IMR-90 (cell line): ENCODE results near the gene SPP2. TPM values are rescaled to one million over a fixed set of nuclear protein-coding genes. Genes with fewer than 3 reads are reported as not detected.

ENCODE experiments used
- ATAC-seq: fragments of 200-7000 bp; cut with Tn5 transposase; 2 replicates; pipeline ENCODE4 v1.9.1; 2020; ENCODE audit warnings: low read depth, mild to moderate bottlenecking, moderate library complexity
- BruUV-seq: library from RNA; stranded (reverse); fragments of 400-500 nt; replicated peaks from 2 replicates; lab custom pipeline; 2021; lab: Mats Ljungman, UMichigan
- CTCF ChIA-PET: fragments of 300-600 bp; formaldehyde crosslinking; extraction: SDS; loops from one replicate; lab custom pipeline; 2021; ENCODE audit warnings: antibody characterized with exemption; lab: Yijun Ruan, JAX
- POLR2A ChIA-PET: fragments of 300-600 bp; sonication (Branson Sonifier 250); formaldehyde crosslinking; loops from one replicate; lab custom pipeline; 2022; ENCODE audit warnings: antibody characterized with exemption; ENCODE audit not compliant: unreplicated experiment; lab: Charles Lee
- DNase-seq: peaks from one replicate; pipeline ENCODE4 v3.0.0; 2013
- H2AFZ ChIP-seq: replicated peaks from 2 replicates; pipeline ENCODE3; 2013; ENCODE audit warnings: low read length, mild to moderate bottlenecking; ENCODE audit not compliant: poor library complexity
- H2AK5ac ChIP-seq: 2 replicates; pipeline ENCODE4 v1.6.1; 2013; ENCODE audit warnings: low read depth, low read length, inconsistent platforms
- H2AK9ac ChIP-seq: replicated peaks from 2 replicates; pipeline ENCODE3; 2013; ENCODE audit warnings: mild to moderate bottlenecking, low read depth, low read length, moderate library complexity; ENCODE audit not compliant: poor library complexity
- H2BK120ac ChIP-seq: 2 replicates; pipeline ENCODE4 v1.6.1; 2013; ENCODE audit warnings: low read depth, low read length, inconsistent platforms
- H2BK15ac ChIP-seq: 3 replicates; pipeline ENCODE4 v1.6.1; 2013; ENCODE audit warnings: low read depth, low read length, inconsistent platforms
- H2BK20ac ChIP-seq: 2 replicates; pipeline ENCODE4 v1.6.1; 2013; ENCODE audit warnings: low read depth, mild to moderate bottlenecking, inconsistent platforms, low read length, moderate library complexity
- H2BK5ac ChIP-seq: 2 replicates; pipeline ENCODE4 v1.6.1; 2013; ENCODE audit warnings: mild to moderate bottlenecking, low read depth, low read length, inconsistent platforms; ENCODE audit not compliant: poor library complexity, severe bottlenecking
- H3K14ac ChIP-seq: replicated peaks from 2 replicates; pipeline ENCODE4 v1.6.1; 2013; ENCODE audit warnings: low read depth, low read length, inconsistent platforms
- H3K18ac ChIP-seq: 2 replicates; pipeline ENCODE4 v1.6.1; 2013; ENCODE audit warnings: low read depth, low read length, control low read depth
- H3K23ac ChIP-seq: 2 replicates; pipeline ENCODE4 v1.6.1; 2013; ENCODE audit warnings: low read depth, low read length, inconsistent platforms
- H3K27ac ChIP-seq: 2 replicates; pipeline ENCODE4 v1.5.1; 2013; ENCODE audit warnings: mild to moderate bottlenecking, control low read depth, low read length; ENCODE audit not compliant: insufficient read depth
- H3K27me3 ChIP-seq: 2 replicates; pipeline ENCODE4 v1.6.1; 2013; ENCODE audit warnings: low read length; ENCODE audit not compliant: control insufficient read depth, insufficient read depth
- H3K36me3 ChIP-seq: 2 replicates; pipeline ENCODE4 v1.6.1; 2013; ENCODE audit warnings: low read length, mixed read lengths; ENCODE audit not compliant: control insufficient read depth, insufficient read depth
- H3K4ac ChIP-seq: 2 replicates; pipeline ENCODE4 v1.6.1; 2013; ENCODE audit warnings: low read depth, low read length, inconsistent platforms
- H3K4me1 ChIP-seq: 2 replicates; pipeline ENCODE4 v1.6.1; 2013; ENCODE audit warnings: low read length, mixed read lengths; ENCODE audit not compliant: control insufficient read depth, insufficient read depth
- H3K4me2 ChIP-seq: 2 replicates; pipeline ENCODE4 v1.6.1; 2013; ENCODE audit warnings: low read depth, mild to moderate bottlenecking, control low read depth, low read length, moderate library complexity
- H3K4me3 ChIP-seq: 2 replicates; pipeline ENCODE4 v1.5.1; 2013; ENCODE audit warnings: low read depth, mild to moderate bottlenecking, control low read depth, low read length, moderate library complexity; ENCODE audit not compliant: insufficient read depth
- H3K56ac ChIP-seq: 2 replicates; pipeline ENCODE4 v1.6.1; 2013; ENCODE audit warnings: low read length, inconsistent platforms; ENCODE audit not compliant: insufficient read depth; ENCODE audit errors: extremely low read depth
- H3K79me1 ChIP-seq, 2 experiments: 2 replicates each; pipeline ENCODE4 v1.6.1; 2013; ENCODE audit warnings: low read length in 2 of 2, inconsistent platforms in 1 of 2, low read depth in 1 of 2
- H3K9ac ChIP-seq: 2 replicates; pipeline ENCODE4 v1.6.1; 2013; ENCODE audit warnings: low read depth, low read length, control low read depth
- H3K9me1 ChIP-seq: 2 replicates; pipeline ENCODE4 v1.6.1; 2013; ENCODE audit warnings: low read length, inconsistent platforms; ENCODE audit not compliant: insufficient read depth
- H3K9me3 ChIP-seq: 2 replicates; pipeline ENCODE4 v1.6.1; 2013; ENCODE audit warnings: low read length; ENCODE audit not compliant: control insufficient read depth, insufficient read depth
- H4K20me1 ChIP-seq: 2 replicates; pipeline ENCODE4 v1.6.1; 2013; ENCODE audit warnings: low read length, inconsistent platforms; ENCODE audit not compliant: insufficient read depth
- H4K5ac ChIP-seq: 2 replicates; pipeline ENCODE4 v1.6.1; 2013; ENCODE audit warnings: mild to moderate bottlenecking, low read depth, low read length, control low read depth
- H4K8ac ChIP-seq, 2 experiments: 2 replicates each; pipeline ENCODE4 v1.6.1; 2013; ENCODE audit warnings: low read depth in 2 of 2, low read length in 2 of 2, control low read depth in 1 of 2, inconsistent platforms in 1 of 2
- H4K91ac ChIP-seq: 2 replicates; pipeline ENCODE4 v1.6.1; 2013; ENCODE audit warnings: low read depth, low read length, inconsistent platforms; ENCODE audit not compliant: insufficient read depth
- BHLHE40 ChIP-seq: fragments of 150-350 bp; IDR thresholded peaks from 2 replicates; pipeline ENCODE4 v1.6.1; 2016; ENCODE audit warnings: mild to moderate bottlenecking, low read depth, low read length
- CEBPB ChIP-seq: IDR thresholded peaks from 2 replicates; pipeline ENCODE4 v1.6.1; 2012; ENCODE audit warnings: low read depth, low read length, improper control_type of control experiment
- CHD1 ChIP-seq: IDR thresholded peaks from 2 replicates; pipeline ENCODE4 v1.6.1; 2012; ENCODE audit warnings: low read depth, low read length, improper control_type of control experiment
- ELK1 ChIP-seq: fragments of 150-350 bp; IDR thresholded peaks from 2 replicates; pipeline ENCODE4 v1.6.1; 2016; ENCODE audit warnings: low read depth, mild to moderate bottlenecking, low read length, moderate library complexity, borderline replicate concordance
- MXI1 ChIP-seq: IDR thresholded peaks from 2 replicates; pipeline ENCODE4 v1.6.1; 2012; ENCODE audit warnings: low read depth, mild to moderate bottlenecking, low read length, moderate library complexity, borderline replicate concordance
- NFE2L2 ChIP-seq: fragments of 150-350 bp; IDR thresholded peaks from 2 replicates; pipeline ENCODE4 v1.6.1; 2016; ENCODE audit warnings: low read depth, mild to moderate bottlenecking, low read length
- POLR2A ChIP-seq: IDR thresholded peaks from 2 replicates; pipeline ENCODE4 v1.6.1; 2012; ENCODE audit warnings: mild to moderate bottlenecking, low read depth, low read length
- RAD21 ChIP-seq: IDR thresholded peaks from 2 replicates; pipeline ENCODE4 v1.6.1; 2012; ENCODE audit warnings: low read length, improper control_type of control experiment
- RCOR1 ChIP-seq: IDR thresholded peaks from 2 replicates; pipeline ENCODE4 v1.6.1; 2012; ENCODE audit warnings: mild to moderate bottlenecking, low read length, improper control_type of control experiment; ENCODE audit not compliant: insufficient replicate concordance
- RFX5 ChIP-seq: IDR thresholded peaks from 2 replicates; pipeline ENCODE4 v1.8.0; 2012; ENCODE audit warnings: low read depth, mild to moderate bottlenecking, low read length, moderate library complexity
- SMC3 ChIP-seq: fragments of 150-350 bp; IDR thresholded peaks from 2 replicates; pipeline ENCODE4 v1.6.1; 2016; ENCODE audit warnings: low read depth, mild to moderate bottlenecking, antibody characterized with exemption, low read length, moderate library complexity
- WGBS, 2 experiments: methylation state at CpG; one replicate each; pipeline versions ENCODE4 v1.1.5 to v1.1.7; 2013; ENCODE audit warnings: missing lambda C conversion rate in 2 of 2; ENCODE audit not compliant: insufficient read length in 1 of 2; ENCODE audit errors: extremely low coverage in 2 of 2; 5-methylcytosine and 5-hydroxymethylcytosine counted together
- dilution Hi-C: fragments of 300-500 bp; cut with HindIII; formaldehyde crosslinking; loops from one replicate; pipeline ENCODE4 v1.14.3; 2018; ENCODE audit warnings: low sequenced_read_pairs; ENCODE audit not compliant: unreplicated experiment
- in situ Hi-C: fragments of 300-500 bp; cut with MboI; formaldehyde crosslinking; loops from 3 replicates; pipeline ENCODE4 v1.14.3; 2019; ENCODE audit warnings: low sequenced_read_pairs, inconsistent platforms, mixed read lengths
- intact Hi-C: fragments of 100-400 bp; cut with micrococcal nuclease; formaldehyde crosslinking; loops from 2 replicates; pipeline ENCODE4 v1.10.0; 2022
- polyA plus RNA-seq, 3 experiments: library from polyadenylated mRNA; depleted of rRNA; stranded (reverse); fragments of >200 nt; gene quantifications; 2 replicates each; pipeline ENCODE4 v1.2.3, GENCODE V29; 2012; ENCODE audit warnings: low replicate concordance in 1 of 3
- total RNA-seq: library from RNA; depleted of rRNA; stranded (reverse); fragments of >200 nt; gene quantifications from 2 replicates; pipeline ENCODE4 v1.2.3, GENCODE V29; 2012
- TF ChIP-seq, protein P1 (sequence below): fragments of 150-350 bp; IDR thresholded peaks from 2 replicates; pipeline ENCODE4 v1.6.1; 2017; ENCODE audit warnings: mild to moderate bottlenecking, antibody characterized with exemption, low read length, low read depth
- TF ChIP-seq, protein P2 (sequence below): conservative IDR thresholded peaks from 2 replicates; pipeline ENCODE4 v1.5.1; 2012; ENCODE audit warnings: mild to moderate bottlenecking, low read depth, low read length, improper control_type of control experiment

SPP2 gene
- total and polyA plus RNA-seq, 2 of the 4 experiments (the other 2 are of a cell fraction), result not detected

DNA sequence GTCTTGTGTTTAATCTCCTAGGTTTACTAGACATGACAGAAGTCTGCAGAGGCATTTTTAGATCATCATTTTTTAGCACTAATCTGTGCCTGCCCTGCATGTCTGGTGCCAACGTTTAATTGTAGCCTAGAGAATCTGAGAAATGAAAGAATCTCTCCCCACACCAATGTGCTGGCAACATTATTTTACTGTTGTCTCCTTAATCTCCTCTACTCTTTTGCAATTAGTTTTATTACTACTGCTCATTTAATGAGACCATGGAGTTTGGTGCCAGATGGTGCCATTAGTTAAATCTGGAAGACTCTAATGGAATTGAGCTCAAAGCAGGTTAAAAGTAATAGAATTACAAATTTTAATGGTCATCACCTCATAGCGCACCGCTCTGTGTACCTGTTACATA, 4.0 kb upstream of the SPP2 start:
- ChIA-PET POLR2A (no interaction called here), CTCF (no interaction called here)
- H4K5ac ChIP-seq, result no peak overlapping the region
- H3K36me3 ChIP-seq, result no peaks in the 10 kb centered on the region
- no peak overlapping the region for H3K9ac ChIP-seq
- H4K8ac ChIP-seq, result no peak overlapping the region
- no peak overlapping the region for H4K91ac ChIP-seq
- H3K14ac ChIP-seq, result no peak overlapping the region
- no peak overlapping the region for H2BK5ac ChIP-seq
- WGBS, 2 experiments, result no CpG with 5 or more reads among the region's 3 CpGs
- H3K4me3 ChIP-seq, result no peak overlapping the region
- no peak overlapping the region for H3K4me2 ChIP-seq
- H2BK20ac ChIP-seq, result no peak overlapping the region
- no peak overlapping the region for H3K23ac ChIP-seq
- in situ Hi-C loops (no loop called here), intact Hi-C loops (no loop called here), dilution Hi-C loops (no loop called here)
- H3K9me3 ChIP-seq, result 0 out of 2 replicates have a peak, but pooled peaks cover 3% of the 10 kb centered on the region
- no peak overlapping the region for H2BK120ac ChIP-seq
- TF ChIP-seq CHD1, result no peak
- TF ChIP-seq RAD21, result no peak
- TF ChIP-seq, protein P1, sequence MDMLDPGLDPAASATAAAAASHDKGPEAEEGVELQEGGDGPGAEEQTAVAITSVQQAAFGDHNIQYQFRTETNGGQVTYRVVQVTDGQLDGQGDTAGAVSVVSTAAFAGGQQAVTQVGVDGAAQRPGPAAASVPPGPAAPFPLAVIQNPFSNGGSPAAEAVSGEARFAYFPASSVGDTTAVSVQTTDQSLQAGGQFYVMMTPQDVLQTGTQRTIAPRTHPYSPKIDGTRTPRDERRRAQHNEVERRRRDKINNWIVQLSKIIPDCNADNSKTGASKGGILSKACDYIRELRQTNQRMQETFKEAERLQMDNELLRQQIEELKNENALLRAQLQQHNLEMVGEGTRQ, result no peak
- no peak for TF ChIP-seq MXI1
- no peak for TF ChIP-seq RFX5
- TF ChIP-seq CEBPB, result no peak
- no peak for TF ChIP-seq RCOR1
- TF ChIP-seq POLR2A, result no peak
- TF ChIP-seq, protein P2, sequence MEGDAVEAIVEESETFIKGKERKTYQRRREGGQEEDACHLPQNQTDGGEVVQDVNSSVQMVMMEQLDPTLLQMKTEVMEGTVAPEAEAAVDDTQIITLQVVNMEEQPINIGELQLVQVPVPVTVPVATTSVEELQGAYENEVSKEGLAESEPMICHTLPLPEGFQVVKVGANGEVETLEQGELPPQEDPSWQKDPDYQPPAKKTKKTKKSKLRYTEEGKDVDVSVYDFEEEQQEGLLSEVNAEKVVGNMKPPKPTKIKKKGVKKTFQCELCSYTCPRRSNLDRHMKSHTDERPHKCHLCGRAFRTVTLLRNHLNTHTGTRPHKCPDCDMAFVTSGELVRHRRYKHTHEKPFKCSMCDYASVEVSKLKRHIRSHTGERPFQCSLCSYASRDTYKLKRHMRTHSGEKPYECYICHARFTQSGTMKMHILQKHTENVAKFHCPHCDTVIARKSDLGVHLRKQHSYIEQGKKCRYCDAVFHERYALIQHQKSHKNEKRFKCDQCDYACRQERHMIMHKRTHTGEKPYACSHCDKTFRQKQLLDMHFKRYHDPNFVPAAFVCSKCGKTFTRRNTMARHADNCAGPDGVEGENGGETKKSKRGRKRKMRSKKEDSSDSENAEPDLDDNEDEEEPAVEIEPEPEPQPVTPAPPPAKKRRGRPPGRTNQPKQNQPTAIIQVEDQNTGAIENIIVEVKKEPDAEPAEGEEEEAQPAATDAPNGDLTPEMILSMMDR, result no peak
- TF ChIP-seq SMC3, result no peak
- TF ChIP-seq BHLHE40, result no peak
- TF ChIP-seq ELK1, result no peak
- no peak for TF ChIP-seq NFE2L2
- no peak for ATAC-seq
- no peaks in the 10 kb centered on the region for H3K9me1 ChIP-seq
- no peak overlapping the region for H3K4ac ChIP-seq
- no peak overlapping the region for H2AK5ac ChIP-seq
- H2AFZ ChIP-seq, result no peak overlapping the region
- H3K27me3 ChIP-seq, result peaks cover 3% of the 10 kb centered on the region; the same call in 1 of the 2 replicates
- H3K79me1 ChIP-seq, result no peaks in the 10 kb centered on the region
- H2BK15ac ChIP-seq, result no peak overlapping the region
- DNase-seq, result no peak
- BruUV-seq, result no TSS peak
- no peak overlapping the region for H3K56ac ChIP-seq
- H3K18ac ChIP-seq, result no peak overlapping the region
- no peak overlapping the region for H2AK9ac ChIP-seq
- no peaks in the 10 kb centered on the region for H4K20me1 ChIP-seq
- H3K4me1 ChIP-seq, result peaks cover under 1% of the 10 kb centered on the region; the same call in 1 of the 2 replicates
- no peak overlapping the region for H3K27ac ChIP-seq
